ENCODE data around the gene UTP14C.

DNA sequence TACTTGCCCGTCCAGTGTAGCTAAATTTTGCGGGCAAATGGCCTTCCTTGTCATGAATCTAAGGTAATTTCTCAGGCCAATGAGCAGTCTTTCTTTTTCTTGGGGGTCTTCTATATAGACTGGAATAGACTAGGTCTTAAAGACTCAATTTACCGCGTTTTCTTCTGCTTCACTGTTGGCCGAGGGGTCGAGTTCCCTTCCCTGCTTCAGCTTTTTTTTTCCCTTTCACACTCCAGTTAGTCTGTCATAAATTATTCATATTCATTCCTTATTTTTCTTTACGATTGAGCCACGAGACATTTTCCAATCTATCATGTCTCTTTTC is 12.0 kb upstream of the UTP14C start:
- no peak for TF ChIP-seq POLR2AphosphoS5 (IDR thresholded peaks at IDR 0.05)
- TF ChIP-seq POLR2A (IDR thresholded peaks at IDR 0.05), result no peak
- TF ChIP-seq, protein P1, sequence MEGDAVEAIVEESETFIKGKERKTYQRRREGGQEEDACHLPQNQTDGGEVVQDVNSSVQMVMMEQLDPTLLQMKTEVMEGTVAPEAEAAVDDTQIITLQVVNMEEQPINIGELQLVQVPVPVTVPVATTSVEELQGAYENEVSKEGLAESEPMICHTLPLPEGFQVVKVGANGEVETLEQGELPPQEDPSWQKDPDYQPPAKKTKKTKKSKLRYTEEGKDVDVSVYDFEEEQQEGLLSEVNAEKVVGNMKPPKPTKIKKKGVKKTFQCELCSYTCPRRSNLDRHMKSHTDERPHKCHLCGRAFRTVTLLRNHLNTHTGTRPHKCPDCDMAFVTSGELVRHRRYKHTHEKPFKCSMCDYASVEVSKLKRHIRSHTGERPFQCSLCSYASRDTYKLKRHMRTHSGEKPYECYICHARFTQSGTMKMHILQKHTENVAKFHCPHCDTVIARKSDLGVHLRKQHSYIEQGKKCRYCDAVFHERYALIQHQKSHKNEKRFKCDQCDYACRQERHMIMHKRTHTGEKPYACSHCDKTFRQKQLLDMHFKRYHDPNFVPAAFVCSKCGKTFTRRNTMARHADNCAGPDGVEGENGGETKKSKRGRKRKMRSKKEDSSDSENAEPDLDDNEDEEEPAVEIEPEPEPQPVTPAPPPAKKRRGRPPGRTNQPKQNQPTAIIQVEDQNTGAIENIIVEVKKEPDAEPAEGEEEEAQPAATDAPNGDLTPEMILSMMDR (IDR thresholded peaks at IDR 0.05), result no peak

Measured in breast epithelium (tissue), 3 donors.